DMS153 (cell line): ENCODE data around the gene SH3D19.
"Not testable (repeated sequence)": the region's sequence is repeated elsewhere in the genome, so short reads cannot be mapped to it uniquely, and the experiment has no call there.

Source experiments
- DNase-seq: peaks from one replicate; lab custom pipeline; 2025; lab: John Stamatoyannopoulos, UW

The SH3D19 gene

DNA sequence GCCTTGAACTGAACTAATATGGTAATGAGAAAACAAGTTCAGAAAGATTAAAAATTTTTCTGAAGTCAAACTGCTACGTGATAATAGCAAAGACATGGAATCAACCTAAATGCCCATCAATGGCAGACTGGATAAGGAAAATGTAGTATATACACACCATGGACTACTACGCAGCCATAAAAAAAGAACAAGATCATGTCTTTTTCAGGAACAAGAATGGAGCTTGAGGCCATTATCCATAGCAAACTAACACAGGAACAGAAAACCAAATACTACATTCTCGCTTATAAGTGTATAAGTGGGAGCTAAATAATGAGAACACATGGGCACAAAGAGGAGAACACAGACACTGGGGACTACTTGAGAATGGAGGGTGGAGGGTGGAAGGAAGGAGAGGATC lies 230.3 kb downstream of the SH3D19 start:
- no peak for DNase-seq

DNA sequence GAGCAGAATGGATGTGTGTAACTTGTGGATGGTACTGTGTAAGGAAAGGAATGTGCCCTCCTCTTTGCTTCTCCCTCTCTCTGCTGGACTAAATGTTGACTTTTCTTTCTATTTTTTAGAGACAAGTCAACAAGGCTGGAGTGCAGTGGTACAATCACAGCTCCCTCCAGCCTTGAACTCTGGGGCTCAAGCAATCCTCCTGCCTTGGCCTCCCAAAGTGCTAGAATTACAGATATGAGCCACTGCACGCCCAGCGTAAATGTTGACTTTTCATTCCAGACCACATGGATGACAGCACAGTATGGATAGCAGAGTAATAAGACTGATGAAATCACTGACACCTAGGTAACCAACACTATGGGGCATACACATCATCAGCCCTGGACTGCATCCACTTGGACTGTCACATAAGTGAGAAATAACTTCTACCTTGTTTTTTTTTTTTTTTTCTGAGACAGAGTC lies 231.1 kb downstream of the SH3D19 start:
- DNase-seq, result no peak

DNA sequence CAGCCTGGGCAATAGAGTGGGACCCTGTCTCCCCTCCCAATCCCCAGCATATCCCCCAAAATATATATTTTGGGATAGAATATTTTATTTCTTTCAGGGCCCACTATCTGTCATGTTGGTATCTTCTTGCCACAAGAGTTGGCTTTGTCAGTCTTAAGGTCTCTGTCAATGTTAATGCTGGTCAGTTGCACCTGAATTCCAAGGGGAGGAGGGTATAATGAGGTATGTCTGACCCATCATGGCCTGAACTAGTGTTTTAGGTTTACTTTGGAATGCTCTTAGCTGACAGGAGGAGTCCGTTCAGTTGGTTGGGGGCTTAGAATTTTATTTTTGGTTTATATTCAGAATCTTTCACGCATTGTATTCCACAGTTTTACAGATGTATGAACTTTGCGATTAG lies 232.2 kb downstream of the SH3D19 start:
- no peak for DNase-seq

DNA sequence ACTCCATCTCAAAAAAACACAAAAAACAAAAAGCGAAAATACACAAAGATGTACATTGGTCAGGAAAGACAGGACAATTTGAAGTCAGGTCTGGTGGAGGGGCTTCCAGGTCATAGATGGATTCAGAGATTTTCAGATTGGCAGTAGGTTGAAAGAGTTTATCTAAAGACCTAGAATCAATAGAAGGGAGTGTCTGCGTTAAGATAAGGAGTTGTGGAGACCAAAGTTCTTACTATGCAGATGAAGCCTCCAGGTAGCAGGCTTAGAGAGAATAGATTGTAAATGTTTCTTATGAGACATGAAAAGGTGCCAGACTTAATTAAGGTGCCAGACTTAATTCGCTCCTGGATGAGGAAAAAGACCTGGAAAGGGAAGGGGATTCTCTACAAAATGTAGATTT lies 232.9 kb downstream of the SH3D19 start:
- DNase-seq, result no peak

DNA sequence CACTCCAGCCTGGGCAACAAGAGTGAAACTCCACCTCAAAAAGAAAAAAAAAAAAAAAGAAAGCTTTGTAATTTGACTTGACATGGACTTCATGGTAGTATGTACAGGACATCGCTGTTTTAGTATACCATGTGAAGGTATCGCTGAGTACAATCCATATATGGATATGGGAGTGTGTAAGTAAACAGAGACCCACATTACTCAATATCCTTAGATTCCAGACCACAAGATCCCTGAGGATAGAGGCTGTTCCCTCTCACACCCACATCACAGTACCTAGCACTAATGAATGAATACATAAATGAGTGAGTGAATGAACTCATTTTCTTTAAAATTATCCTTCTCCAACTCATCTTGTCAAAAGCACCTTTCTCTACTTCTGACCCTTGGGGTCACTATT lies 234.4 kb downstream of the SH3D19 start:
- no peak for DNase-seq

DNA sequence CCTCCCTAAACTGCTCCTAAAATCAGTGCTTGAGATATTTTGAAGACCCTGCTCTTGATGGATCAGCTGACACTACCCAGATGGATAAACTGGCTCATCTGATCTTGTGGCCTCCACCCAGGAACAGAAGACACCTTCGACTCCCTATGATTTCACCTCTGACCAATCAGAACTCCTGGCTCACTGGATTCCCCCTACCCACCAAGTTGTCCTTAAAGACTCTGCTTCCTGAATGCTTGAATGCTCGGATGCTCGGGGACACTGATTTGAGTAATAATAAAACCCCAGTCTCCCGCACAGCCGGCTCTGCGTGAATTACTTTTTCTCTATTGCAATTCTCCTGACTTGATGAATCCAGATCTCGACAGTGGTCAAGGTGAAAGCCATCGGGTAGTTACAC lies 237.9 kb downstream of the SH3D19 start:
- DNase-seq, result no peak

DNA sequence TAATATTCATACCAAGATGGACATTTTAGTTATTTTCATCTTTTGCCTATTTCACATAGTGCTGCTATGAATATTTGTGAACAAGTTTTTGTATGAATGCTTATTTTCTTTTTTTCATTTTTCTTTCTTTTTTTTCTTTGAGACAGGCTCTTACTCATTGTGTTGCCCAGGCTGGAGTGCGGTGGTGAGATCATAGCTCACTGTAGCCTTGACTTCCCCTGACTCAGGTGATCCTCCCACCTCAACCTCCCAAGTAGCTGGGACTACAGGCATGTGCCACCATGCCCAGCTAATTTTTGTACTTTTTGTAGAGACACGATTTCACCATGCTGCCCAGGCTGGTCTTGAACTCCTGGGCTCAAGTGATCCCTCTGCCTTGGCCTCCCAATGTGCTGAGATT lies 247.4 kb downstream of the SH3D19 start:
- DNase-seq, result not testable (repeated sequence)

DNA sequence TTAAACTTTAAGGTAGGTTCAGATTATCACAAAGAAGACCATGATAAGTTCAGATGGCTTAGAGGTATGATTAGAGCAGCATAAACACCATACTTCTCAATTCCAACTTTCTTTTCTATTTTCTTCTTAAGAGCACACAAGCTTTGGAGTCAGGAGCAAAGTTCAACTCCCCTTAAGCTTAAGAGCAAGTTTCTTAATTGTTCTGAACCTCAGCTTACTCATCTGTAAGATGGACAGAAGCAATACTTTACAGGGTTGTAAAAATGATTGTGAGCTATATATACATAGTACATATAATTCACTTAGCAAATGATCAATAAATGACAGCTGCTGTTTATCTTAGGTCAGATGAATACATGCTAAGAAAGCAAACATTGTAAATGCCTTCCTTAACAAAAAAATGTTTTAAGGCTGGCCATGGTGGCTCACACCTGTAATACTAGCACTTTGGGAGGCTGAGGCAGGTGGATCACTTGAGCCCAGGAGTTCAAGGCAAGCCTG lies 250.9 kb downstream of the SH3D19 start:
- DNase-seq, result no peak
